PC-3 (cell line): ENCODE results near the gene AFMID.

Experiments
- CTCF ChIP-seq: fragments of 300-600 bp; sonication (generic); conservative IDR thresholded peaks from 2 replicates; pipeline ENCODE4 v1.5.1; 2017; ENCODE audit warnings: antibody characterized with exemption, low read depth, mild to moderate bottlenecking, low read length
- EZH2 ChIP-seq: fragments of 300-600 bp; sonication (generic); IDR thresholded peaks from one replicate; pipeline ENCODE4 v1.6.1; 2017; ENCODE audit warnings: antibody characterized with exemption, mild to moderate bottlenecking, low read length; ENCODE audit not compliant: unreplicated experiment

GRCh38 chr17:78249818-78250806 is 63.0 kb downstream of the AFMID start:
- TF ChIP-seq EZH2 (no peak), CTCF (no peak)
